Measurements from ENCODE around the gene STAG3. TPM values are rescaled to one million over a fixed set of nuclear protein-coding genes. Genes with fewer than 3 reads are reported as not detected.
"Not testable (repeated sequence)": the region's sequence is repeated elsewhere in the genome, so short reads cannot be mapped to it uniquely, and the experiment has no call there.

Gene STAG3
- total and polyA plus RNA-seq, 2 experiments from 2014 or later = 1.0 to 4.8 TPM

- no peaks in the 10 kb centered on the region for H3K9me2 ChIP-seq (replicated peaks; ENCODE audit: insufficient read depth)
- H3K27ac ChIP-seq = no peak overlapping the region
- no peak overlapping the region for H3K4me3 ChIP-seq
- WGBS (ENCODE audit: low lambda C conversion rate, missing lambda C conversion rate) = 94% methylated on average over 5 of the region's 5 CpGs
- no peak for DNase-seq (ENCODE audit: low spot score)
- H3K79me2 ChIP-seq = no peaks in the 10 kb centered on the region
- no peak overlapping the region for H2AFZ ChIP-seq
- TF ChIP-seq CTCF (IDR thresholded peaks at IDR 0.05; ENCODE audit: poor library complexity) (no peak), EZH2phosphoT487 (IDR thresholded peaks at IDR 0.05; ENCODE audit: low read depth, severe bottlenecking, unreplicated experiment) (no peak), EZH2 (IDR thresholded peaks at IDR 0.05; ENCODE audit: borderline replicate concordance) (no peak)
- H4K20me1 ChIP-seq (ENCODE audit: insufficient read depth, poor library complexity, severe bottlenecking) = no peaks in the 10 kb centered on the region
- no peaks in the 10 kb centered on the region for H3K9me3 ChIP-seq (ENCODE audit: low read depth)
- H3K4me1 ChIP-seq (ENCODE audit: insufficient read depth) = peaks cover 11% of the 10 kb centered on the region
- H3K27me3 ChIP-seq = peaks cover 15% of the 10 kb centered on the region
- no peak overlapping the region for H3K4me2 ChIP-seq
- no peaks in the 10 kb centered on the region for H3K36me3 ChIP-seq (replicated peaks; ENCODE audit: insufficient read depth, low read depth)
Observed at GRCh38 chr7:100174582-100174981, 3.1 kb upstream of the STAG3 start.

- DNase-seq (ENCODE audit: low spot score) = no peak
- H3K9me2 ChIP-seq (replicated peaks; ENCODE audit: insufficient read depth) = no peaks in the 10 kb centered on the region
- H3K4me2 ChIP-seq = no peak overlapping the region
- peaks cover 12% of the 10 kb centered on the region for H3K27me3 ChIP-seq
- H3K27ac ChIP-seq = no peak overlapping the region
- H4K20me1 ChIP-seq (ENCODE audit: insufficient read depth, poor library complexity, severe bottlenecking) = no peaks in the 10 kb centered on the region
- WGBS (ENCODE audit: low lambda C conversion rate, missing lambda C conversion rate) = 96% methylated on average over 14 of the region's 14 CpGs
- no peaks in the 10 kb centered on the region for H3K9me3 ChIP-seq (ENCODE audit: low read depth)
- TF ChIP-seq EZH2phosphoT487 (IDR thresholded peaks at IDR 0.05; ENCODE audit: low read depth, severe bottlenecking, unreplicated experiment) (no peak), CTCF (IDR thresholded peaks at IDR 0.05; ENCODE audit: poor library complexity) (no peak)
- no peaks in the 10 kb centered on the region for H3K79me2 ChIP-seq
- no peaks in the 10 kb centered on the region for H3K36me3 ChIP-seq (replicated peaks; ENCODE audit: insufficient read depth, low read depth)
- H2AFZ ChIP-seq = no peak overlapping the region
- H3K4me3 ChIP-seq = no peak overlapping the region
- peaks cover 11% of the 10 kb centered on the region for H3K4me1 ChIP-seq (ENCODE audit: insufficient read depth)
Observed at GRCh38 chr7:100175296-100175935, 2.3 kb upstream of the STAG3 start.

- Histone ChIP-seq H3K4me3 (peak overlapping the region; percentile 48), H2AFZ (peak overlapping the region; percentile 82)
Observed at GRCh38 chr7:100176096-100177044, 1.3 kb upstream of the STAG3 start.

GRCh38 chr7:100180084-100180483, 2.4 kb downstream of the STAG3 start:
- WGBS (ENCODE audit: low lambda C conversion rate, missing lambda C conversion rate) = 96% methylated on average over 3 of the region's 3 CpGs
- H3K4me2 ChIP-seq = not testable (repeated sequence)

More at GRCh38 chr7:100176096-100177044, 1.3 kb upstream of the STAG3 start:
- H3K9me3 ChIP-seq (ENCODE audit: low read depth) = no peaks in the 10 kb centered on the region
- TF ChIP-seq EZH2phosphoT487 (IDR thresholded peaks at IDR 0.05; ENCODE audit: low read depth, severe bottlenecking, unreplicated experiment) (no peak), EZH2 (IDR thresholded peaks at IDR 0.05; ENCODE audit: borderline replicate concordance) (no peak)
- H3K27ac ChIP-seq = no peak overlapping the region
- H3K79me2 ChIP-seq = no peaks in the 10 kb centered on the region
- H3K4me2 ChIP-seq = peak overlapping the region; percentile 82
- WGBS (ENCODE audit: low lambda C conversion rate, missing lambda C conversion rate) = 45% methylated on average over 14 of the region's 14 CpGs
- H3K9me2 ChIP-seq (replicated peaks; ENCODE audit: insufficient read depth) = no peaks in the 10 kb centered on the region
- peaks cover 6% of the 10 kb centered on the region for H3K4me1 ChIP-seq (ENCODE audit: insufficient read depth)
- H3K36me3 ChIP-seq (replicated peaks; ENCODE audit: insufficient read depth, low read depth) = no peaks in the 10 kb centered on the region
- DNase-seq (ENCODE audit: low spot score) = no peak
- H3K27me3 ChIP-seq = peaks cover 9% of the 10 kb centered on the region
- H4K20me1 ChIP-seq (ENCODE audit: insufficient read depth, poor library complexity, severe bottlenecking) = no peaks in the 10 kb centered on the region

GRCh38 chr7:100182616-100183015, 4.9 kb downstream of the STAG3 start:
- H3K4me2 ChIP-seq; H3K9me2 ChIP-seq (replicated peaks; ENCODE audit: insufficient read depth); H3K4me3 ChIP-seq; H3K27me3 ChIP-seq; H3K27ac ChIP-seq; DNase-seq (ENCODE audit: low spot score); H4K20me1 ChIP-seq (ENCODE audit: insufficient read depth, poor library complexity, severe bottlenecking); H3K9me3 ChIP-seq (ENCODE audit: low read depth); H2AFZ ChIP-seq; H3K79me2 ChIP-seq; H3K36me3 ChIP-seq (replicated peaks; ENCODE audit: insufficient read depth, low read depth); H3K4me1 ChIP-seq (ENCODE audit: insufficient read depth): not testable (repeated sequence)
- 76% methylated on average over 6 of the region's 6 CpGs for WGBS (ENCODE audit: low lambda C conversion rate, missing lambda C conversion rate)

More at GRCh38 chr7:100180084-100180483, 2.4 kb downstream of the STAG3 start:
- H2AFZ ChIP-seq; H4K20me1 ChIP-seq (ENCODE audit: insufficient read depth, poor library complexity, severe bottlenecking); H3K79me2 ChIP-seq; H3K4me3 ChIP-seq; H3K27ac ChIP-seq; DNase-seq (ENCODE audit: low spot score); H3K27me3 ChIP-seq; H3K36me3 ChIP-seq (replicated peaks; ENCODE audit: insufficient read depth, low read depth); H3K4me1 ChIP-seq (ENCODE audit: insufficient read depth); H3K9me2 ChIP-seq (replicated peaks; ENCODE audit: insufficient read depth); H3K9me3 ChIP-seq (ENCODE audit: low read depth): not testable (repeated sequence)

GRCh38 chr7:100183090-100183489, 5.4 kb downstream of the STAG3 start:
- not testable (repeated sequence) for H3K79me2 ChIP-seq

More at GRCh38 chr7:100183090-100183489, 5.4 kb downstream of the STAG3 start:
- not testable (repeated sequence) for H3K27ac ChIP-seq; H3K9me3 ChIP-seq (ENCODE audit: low read depth); H3K36me3 ChIP-seq (replicated peaks; ENCODE audit: insufficient read depth, low read depth); H3K4me3 ChIP-seq; DNase-seq (ENCODE audit: low spot score); H2AFZ ChIP-seq; H3K4me2 ChIP-seq; H3K27me3 ChIP-seq; H4K20me1 ChIP-seq (ENCODE audit: insufficient read depth, poor library complexity, severe bottlenecking); H3K4me1 ChIP-seq (ENCODE audit: insufficient read depth); H3K9me2 ChIP-seq (replicated peaks; ENCODE audit: insufficient read depth)
- WGBS (ENCODE audit: low lambda C conversion rate, missing lambda C conversion rate) = 87% methylated on average over 6 of the region's 6 CpGs
